GM21515 (cell line): ENCODE results near the gene ATF1.
"Not testable (repeated sequence)": the region's sequence is repeated elsewhere in the genome, so short reads cannot be mapped to it uniquely, and the experiment has no call there.

Source experiments
- ATAC-seq: cut with Tn5 transposase; IDR thresholded peaks from one replicate; pipeline ENCODE4 v1.9.1; 2021; ENCODE audit not compliant: unreplicated experiment

ATF1 gene

GRCh38 chr12:50855218-50855617 lies 91.3 kb downstream of the ATF1 start:
- ATAC-seq = not testable (repeated sequence)

DNA sequence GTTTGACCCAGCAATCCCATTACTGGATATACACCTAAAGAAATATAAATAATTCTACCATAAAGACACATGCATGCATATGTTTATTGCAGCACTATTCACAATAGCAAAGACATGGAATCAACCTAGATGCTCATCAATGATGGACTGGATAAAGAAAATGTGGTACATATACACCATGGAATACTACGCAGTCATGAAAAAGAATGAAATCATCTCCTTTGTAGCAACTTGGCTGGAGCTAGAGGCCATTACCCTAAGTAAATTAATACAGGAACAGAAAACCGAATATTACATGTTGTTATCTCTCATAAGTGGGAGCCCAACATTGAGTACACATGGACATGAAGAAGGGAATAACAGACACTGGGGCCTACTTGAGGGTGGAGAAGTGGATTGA lies 91.8 kb downstream of the ATF1 start:
- not testable (repeated sequence) for ATAC-seq

GRCh38 chr12:50859621-50860310 lies 95.9 kb downstream of the ATF1 start:
- ATAC-seq = no peak

DNA sequence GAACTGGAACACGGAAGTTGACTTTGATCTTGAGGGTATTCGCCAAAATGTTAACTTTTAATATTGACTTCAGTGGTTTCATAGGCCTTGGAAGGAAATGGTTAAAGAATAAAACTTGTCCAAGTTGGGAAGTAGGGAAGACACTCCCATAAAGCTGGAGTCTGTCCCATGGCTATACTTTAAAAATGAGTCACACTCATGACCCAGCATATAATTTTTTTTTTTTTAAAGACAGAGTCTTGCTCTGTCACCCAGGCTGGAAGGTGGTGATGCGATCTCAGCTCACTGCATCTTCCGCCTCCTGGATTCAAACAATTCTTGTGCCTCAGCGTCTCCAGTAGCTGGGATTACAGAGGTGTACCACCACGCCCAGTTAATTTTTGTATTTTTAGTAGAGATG lies 98.4 kb downstream of the ATF1 start:
- no peak for ATAC-seq

DNA sequence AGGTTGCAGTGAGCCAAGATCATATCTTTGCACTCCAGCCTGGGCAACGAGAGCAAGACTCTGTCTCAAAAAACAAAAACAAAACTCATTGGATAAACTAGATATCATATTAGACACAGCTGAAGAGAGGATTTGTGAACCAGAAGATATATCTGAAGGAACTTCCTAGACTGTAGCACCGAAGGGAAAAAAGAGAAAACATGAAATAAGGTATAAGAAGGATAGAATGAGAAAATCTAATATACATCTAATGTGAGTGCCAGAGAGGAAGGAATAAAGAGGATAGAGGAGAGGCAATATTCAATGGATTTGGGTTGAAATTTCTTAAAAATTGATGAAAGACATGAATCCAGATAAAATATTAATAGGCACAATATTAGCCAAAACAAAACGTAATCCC lies 101.4 kb downstream of the ATF1 start:
- no peak for ATAC-seq

GRCh38 chr12:50868881-50869280 lies 105.0 kb downstream of the ATF1 start:
- not testable (repeated sequence) for ATAC-seq
